DLD1 (cell line): ENCODE measurements around the gene TEPSIN.

Source experiments
- in situ Hi-C: cut with HindIII; loops from 2 replicates; pipeline ENCODE4 v1.10.0; 2017; ENCODE audit warnings: low sequenced_read_pairs

TEPSIN gene

GRCh38 chr17:81187586-81188490, 51.0 kb downstream of the TEPSIN start:
- in situ Hi-C loops, result loop anchor here (5.0 kb wide), 1 partner anchor 46 kb away; no protein-coding TSS in a partner anchor

DNA sequence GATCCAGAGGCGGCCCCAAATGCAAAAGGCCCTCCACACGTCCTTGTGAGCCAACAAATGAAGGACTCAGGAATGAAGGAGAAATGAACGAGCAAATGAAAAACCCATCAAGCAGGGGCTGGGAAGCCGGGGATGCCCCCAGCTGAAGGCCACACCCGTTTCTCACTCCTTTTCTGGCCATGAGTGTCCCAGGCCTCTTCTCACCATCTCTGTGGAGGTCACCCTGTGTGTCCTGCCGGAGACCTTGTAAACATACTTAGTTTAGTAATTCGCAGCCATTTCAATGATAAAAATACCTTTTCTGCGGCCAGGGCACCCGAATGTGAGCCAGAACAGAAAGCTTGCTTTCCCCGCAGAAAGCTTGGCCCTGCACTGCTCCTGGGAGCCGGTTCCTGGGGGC, 51.7 kb downstream of the TEPSIN start:
- in situ Hi-C loops, result loop anchor here (5.0 kb wide), 1 partner anchor 45 kb away; no protein-coding TSS in a partner anchor

DNA sequence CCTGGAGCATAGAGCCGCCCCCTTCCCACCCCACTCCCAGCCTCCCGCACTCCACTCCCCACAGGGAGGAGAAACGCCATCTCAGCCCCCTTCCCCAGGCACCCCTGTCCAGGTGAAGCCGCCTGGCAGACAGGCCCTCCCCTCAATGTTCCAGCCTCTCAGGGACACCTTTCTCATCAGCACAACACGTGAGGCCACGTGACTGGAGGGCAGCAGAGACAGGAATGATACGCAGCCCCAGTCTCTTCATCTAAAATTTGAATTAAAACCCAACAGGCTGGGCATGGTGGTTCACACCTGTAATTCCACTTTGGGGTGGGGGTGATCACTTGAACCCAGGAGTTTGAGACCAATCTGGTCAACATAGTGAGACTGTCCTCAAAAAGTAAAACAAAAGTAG, 52.7 kb downstream of the TEPSIN start:
- in situ Hi-C loops, result loop anchor here (5.0 kb wide), 1 partner anchor 44 kb away; no protein-coding TSS in a partner anchor

DNA sequence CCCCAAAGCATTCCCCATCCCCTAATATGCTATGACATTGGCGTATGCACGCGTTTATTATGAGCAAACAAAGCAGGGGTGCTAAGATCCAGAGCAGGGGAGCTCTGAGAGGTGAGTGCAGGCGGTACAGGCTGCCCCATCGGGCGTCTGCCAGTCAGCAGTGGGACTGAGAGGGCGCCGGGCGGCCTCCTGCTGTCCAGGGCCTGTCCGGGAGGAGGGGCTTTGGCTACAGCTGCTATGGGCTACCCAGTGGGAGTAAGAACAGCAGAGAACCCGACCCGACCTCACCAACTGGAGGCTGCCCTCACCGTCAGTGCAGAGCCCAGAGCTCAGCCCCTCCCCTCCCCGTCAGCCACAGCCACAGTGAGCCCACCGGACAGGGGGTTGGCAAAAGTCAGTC, 54.3 kb downstream of the TEPSIN start:
- in situ Hi-C loops, result no loop called here

DNA sequence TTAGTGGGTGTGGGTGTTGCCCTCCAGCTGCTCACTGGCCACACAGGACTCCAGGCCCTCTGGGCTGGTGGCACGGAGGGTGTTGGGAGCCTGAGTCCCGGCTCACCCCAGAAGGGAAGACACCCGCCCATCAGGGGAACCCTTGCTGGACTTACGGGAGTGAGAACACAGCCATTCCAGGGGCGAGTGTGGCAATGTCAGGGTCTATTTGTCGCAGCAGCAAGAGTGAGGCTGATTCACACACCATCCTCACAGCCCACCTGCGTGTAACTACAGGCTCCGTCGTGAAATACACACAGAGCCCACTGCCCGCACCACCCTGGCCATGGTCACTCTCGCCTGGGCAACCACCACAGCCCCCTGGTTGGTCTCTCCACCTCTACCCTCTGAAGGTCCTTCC, 55.0 kb downstream of the TEPSIN start:
- in situ Hi-C loops, result no loop called here

GRCh38 chr17:81183316-81183715, 55.5 kb downstream of the TEPSIN start:
- in situ Hi-C loops, result no loop called here

- in situ Hi-C loops, result no loop called here
Measured at GRCh38 chr17:81182596-81182995, 56.3 kb downstream of the TEPSIN start.

DNA sequence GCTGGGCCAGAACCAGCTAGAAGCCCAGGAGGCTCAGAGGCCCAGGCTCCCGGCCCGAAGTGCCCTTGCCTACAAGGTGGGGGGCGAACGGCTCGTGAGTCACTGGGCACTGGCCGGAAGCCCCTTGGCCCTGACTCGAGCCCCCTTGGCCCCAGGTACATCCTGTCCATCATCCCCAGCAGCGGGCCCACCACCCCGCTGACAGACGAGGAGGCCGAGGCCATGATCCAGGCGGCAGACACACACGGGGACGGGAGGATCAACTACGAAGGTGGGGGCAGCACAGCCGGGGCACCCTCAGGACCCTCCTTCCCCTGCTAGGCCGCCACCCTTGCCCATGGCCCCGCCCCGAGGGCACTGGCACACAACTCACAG, 57.1 kb downstream of the TEPSIN start:
- in situ Hi-C loops, result no loop called here

DNA sequence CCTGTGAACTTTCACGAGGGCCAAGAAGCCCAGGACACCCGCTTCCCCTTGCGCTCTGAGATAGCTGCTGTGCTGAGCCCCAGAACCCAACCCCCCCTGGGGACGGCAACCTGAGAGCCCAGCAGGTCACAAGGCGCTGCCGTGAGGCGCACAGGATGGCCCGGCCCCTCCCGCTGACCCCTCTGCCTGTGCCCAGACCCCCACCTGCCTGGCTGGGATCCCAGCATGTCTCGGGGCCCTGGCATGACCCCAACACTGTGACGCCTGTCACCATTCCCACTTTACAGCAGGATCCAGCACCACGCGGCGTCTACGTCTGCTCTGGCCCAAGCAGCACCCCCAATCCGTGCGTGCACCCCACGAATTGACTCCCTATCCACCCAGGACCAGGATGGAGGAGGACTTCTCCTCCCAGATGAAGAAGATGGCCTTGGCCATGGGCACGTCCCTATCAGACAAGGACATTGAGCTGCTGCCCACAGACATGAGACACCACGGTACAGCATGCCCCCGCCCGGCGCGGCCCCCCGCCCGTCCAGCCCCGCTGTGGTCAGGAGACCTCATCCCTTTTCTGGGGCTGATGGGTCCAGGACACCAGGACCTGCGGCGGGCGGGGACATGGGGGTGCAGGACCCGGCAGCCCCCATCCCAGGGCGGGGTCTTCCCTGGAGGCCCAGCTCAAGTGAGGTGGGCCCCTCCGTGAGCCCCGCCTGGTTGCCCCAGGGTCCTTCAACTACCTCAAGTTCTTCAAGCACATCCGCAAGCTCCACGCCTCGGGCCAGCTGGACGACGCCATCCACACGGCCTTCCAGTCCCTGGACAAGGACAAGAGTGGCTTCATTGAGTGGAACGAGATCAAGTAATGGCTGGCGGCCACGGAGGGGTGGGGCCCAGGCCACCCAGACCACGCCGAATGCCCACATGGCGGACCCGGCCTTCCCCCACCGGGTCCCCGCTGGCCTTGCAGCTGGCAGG, 57.7 kb downstream of the TEPSIN start:
- in situ Hi-C loops, result no loop called here

- in situ Hi-C loops, result no loop called here
Measured at GRCh38 chr17:81179861-81180260, 59.0 kb downstream of the TEPSIN start.

DNA sequence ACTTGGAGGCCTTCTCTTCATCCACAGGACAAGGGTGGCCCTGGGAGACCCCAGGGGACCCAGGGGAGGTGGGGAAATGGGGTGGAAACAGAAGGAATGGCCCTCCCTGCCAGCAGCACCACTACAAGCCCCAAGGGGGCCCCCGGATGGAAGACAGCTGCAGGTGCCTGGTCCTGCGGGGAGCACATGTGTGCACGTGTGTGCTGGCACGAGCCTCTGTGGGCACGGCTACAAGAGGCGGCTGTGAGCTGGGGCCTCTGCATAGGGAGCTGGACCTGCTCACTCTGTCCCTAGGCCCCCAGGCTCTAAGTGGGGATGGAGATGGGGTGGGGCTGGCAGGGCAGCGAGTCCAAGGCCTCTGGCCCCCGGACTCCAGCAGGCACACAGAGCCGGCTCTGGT, 59.6 kb downstream of the TEPSIN start:
- in situ Hi-C loops, result no loop called here
